ENCODE results near the gene INKA1. TPM values are rescaled to one million over a fixed set of nuclear protein-coding genes. Genes with fewer than 3 reads are reported as not detected.

Gene INKA1
- polyA plus RNA-seq, 1 experiment, result 1.9 TPM

GRCh38 chr3:49831341-49831740, 28.3 kb downstream of the INKA1 start:
- H3K27me3 ChIP-seq (ENCODE audit: control insufficient read depth, insufficient read depth, low read length), result no peaks in the 10 kb centered on the region
- H3K4me3 ChIP-seq (ENCODE audit: low read depth, low read length), result no peak overlapping the region
- POLR2A ChIA-PET, result no interaction called here
- TF ChIP-seq CTCF (IDR thresholded peaks at IDR 0.05; ENCODE audit: low read depth, low read length), result no peak
- no peak for DNase-seq (ENCODE audit: low read depth, low spot score)
- CTCF ChIA-PET, result interaction anchor here (5.9 kb wide), 1 partner anchor 7 kb away, joined by 43 read pairs; no protein-coding TSS in a partner anchor
- H3K9me3 ChIP-seq (ENCODE audit: control insufficient read depth, insufficient read depth, low read length), result no peaks in the 10 kb centered on the region
- H3K27ac ChIP-seq (ENCODE audit: low read depth, low read length), result no peak overlapping the region

- H3K27ac ChIP-seq (ENCODE audit: low read depth, low read length), result no peak overlapping the region
- no peaks in the 10 kb centered on the region for H3K27me3 ChIP-seq (ENCODE audit: control insufficient read depth, insufficient read depth, low read length)
- peak; percentile 50 for DNase-seq (ENCODE audit: low read depth, low spot score)
- H3K4me3 ChIP-seq (ENCODE audit: low read depth, low read length), result no peak overlapping the region
- TF ChIP-seq CTCF (IDR thresholded peaks at IDR 0.05; ENCODE audit: low read depth, low read length), result peak; percentile 90
- no peaks in the 10 kb centered on the region for H3K9me3 ChIP-seq (ENCODE audit: control insufficient read depth, insufficient read depth, low read length)
- ChIA-PET POLR2A (interaction anchor here (1.1 kb wide), 1 partner anchor 36 kb away, joined by 6 read pairs; the partner anchor contains the start of gene INKA1), CTCF (interaction anchor here (0.6 to 9.0 kb wide), 43 partner anchors 8 to 628 kb away, joined by 3 to 182 read pairs (median 4); partner anchors contain the start of genes CDHR4, INKA1, MST1R and UBA7)
Observed at GRCh38 chr3:49839193-49839809, 36.2 kb downstream of the INKA1 start.

GRCh38 chr3:49840388-49840787, 37.3 kb downstream of the INKA1 start:
- Histone ChIP-seq H3K9me3 (ENCODE audit: control insufficient read depth, insufficient read depth, low read length) (no peaks in the 10 kb centered on the region), H3K4me3 (ENCODE audit: low read depth, low read length) (no peak overlapping the region), H3K27ac (ENCODE audit: low read depth, low read length) (no peak overlapping the region), H3K27me3 (ENCODE audit: control insufficient read depth, insufficient read depth, low read length) (no peaks in the 10 kb centered on the region)
- no peak for TF ChIP-seq CTCF (IDR thresholded peaks at IDR 0.05; ENCODE audit: low read depth, low read length)
- ChIA-PET CTCF (interaction anchor here (0.6 to 9.0 kb wide), 6 partner anchors 10 to 139 kb away, joined by 3 to 182 read pairs (median 10); partner anchors contain the start of genes CDHR4, INKA1 and UBA7), POLR2A (no interaction called here)
- DNase-seq (ENCODE audit: low read depth, low spot score), result no peak

- DNase-seq (ENCODE audit: low read depth, low spot score), result no peak
- no peaks in the 10 kb centered on the region for H3K27me3 ChIP-seq (ENCODE audit: control insufficient read depth, insufficient read depth, low read length)
- ChIA-PET POLR2A (no interaction called here), CTCF (interaction anchor here (0.5 to 9.0 kb wide), 6 partner anchors 9 to 147 kb away, joined by 3 to 182 read pairs (median 3); partner anchors contain the start of genes CDHR4 and INKA1)
- TF ChIP-seq CTCF (IDR thresholded peaks at IDR 0.05; ENCODE audit: low read depth, low read length), result peak; percentile 52
- no peaks in the 10 kb centered on the region for H3K9me3 ChIP-seq (ENCODE audit: control insufficient read depth, insufficient read depth, low read length)
- H3K4me3 ChIP-seq (ENCODE audit: low read depth, low read length), result no peak overlapping the region
- H3K27ac ChIP-seq (ENCODE audit: low read depth, low read length), result no peak overlapping the region
Observed at GRCh38 chr3:49841126-49841696, 38.1 kb downstream of the INKA1 start.

GRCh38 chr3:49841806-49842205, 38.7 kb downstream of the INKA1 start:
- H3K27me3 ChIP-seq (ENCODE audit: control insufficient read depth, insufficient read depth, low read length), result no peaks in the 10 kb centered on the region
- POLR2A ChIA-PET, result no interaction called here
- no peak overlapping the region for H3K4me3 ChIP-seq (ENCODE audit: low read depth, low read length)
- CTCF ChIA-PET, result interaction anchor here (0.5 to 9.0 kb wide), 5 partner anchors 38 to 148 kb away, joined by 3 to 182 read pairs (median 3); partner anchors contain the start of genes CDHR4 and INKA1
- H3K9me3 ChIP-seq (ENCODE audit: control insufficient read depth, insufficient read depth, low read length), result no peaks in the 10 kb centered on the region
- no peak overlapping the region for H3K27ac ChIP-seq (ENCODE audit: low read depth, low read length)
- no peak for TF ChIP-seq CTCF (IDR thresholded peaks at IDR 0.05; ENCODE audit: low read depth, low read length)
- DNase-seq (ENCODE audit: low read depth, low spot score), result no peak
